H1 (cell line): ENCODE data around the gene EYA4. TPM values are rescaled to one million over a fixed set of nuclear protein-coding genes. Genes with fewer than 3 reads are reported as not detected.

Experiments used
- CTCF ChIA-PET: fragments of 300-600 bp; sonication (Branson Sonifier 250); formaldehyde crosslinking; loops from one replicate; lab custom pipeline; 2021; ENCODE audit not compliant: partially characterized antibody; lab: Charles Lee
- POLR2A ChIA-PET: fragments of 300-600 bp; sonication (Branson Sonifier 250); formaldehyde crosslinking; loops from one replicate; lab custom pipeline; 2021; ENCODE audit warnings: inconsistent platforms; ENCODE audit not compliant: partially characterized antibody; lab: Charles Lee
- DNase-seq, 2 experiments: peaks; one replicate each; pipeline versions ENCODE4 v3.0.0 to v3.0.0-alpha.2; 2010 to 2022; ENCODE audit warnings: low spot score in 2 of 2, low read depth in 1 of 2, mixed read lengths in 1 of 2
- FAIRE-seq: peaks from 2 replicates; lab custom pipeline; 2011; peaks lifted over from hg19 to GRCh38; lab: Jason Lieb, UNC
- H2AFZ ChIP-seq: 2 replicates; pipeline ENCODE4 v1.8.1; 2012; ENCODE audit warnings: low read length, inconsistent platforms
- H2AK5ac ChIP-seq: 2 replicates; pipeline ENCODE4 v1.6.1; 2013; ENCODE audit warnings: low read depth, low read length
- H2BK120ac ChIP-seq: replicated peaks from 2 replicates; pipeline ENCODE3; 2013; ENCODE audit warnings: low read depth, low read length, inconsistent platforms
- H2BK12ac ChIP-seq: 2 replicates; pipeline ENCODE4 v1.6.1; 2013; ENCODE audit warnings: low read depth, low read length
- H2BK15ac ChIP-seq: 2 replicates; pipeline ENCODE4 v1.6.1; 2013; ENCODE audit warnings: low read length
- H2BK20ac ChIP-seq: 2 replicates; pipeline ENCODE4 v1.6.1; 2013; ENCODE audit warnings: low read length
- H2BK5ac ChIP-seq: 2 replicates; pipeline ENCODE4 v1.6.1; 2013; ENCODE audit warnings: low read depth, low read length
- H3K14ac ChIP-seq: 2 replicates; pipeline ENCODE4 v1.6.1; 2013; ENCODE audit warnings: inconsistent platforms; ENCODE audit not compliant: insufficient read length
- H3K18ac ChIP-seq: 2 replicates; pipeline ENCODE4 v1.6.1; 2013; ENCODE audit warnings: low read length; ENCODE audit errors: extremely low read depth
- H3K23ac ChIP-seq: 2 replicates; pipeline ENCODE4 v1.6.1; 2013; ENCODE audit warnings: inconsistent platforms; ENCODE audit not compliant: insufficient read length
- H3K23me2 ChIP-seq: 2 replicates; pipeline ENCODE4 v1.6.1; 2013; ENCODE audit warnings: low read depth, low read length
- H3K27ac ChIP-seq: 2 replicates; pipeline ENCODE4 v1.6.1; 2011; ENCODE audit warnings: low read depth, low read length, inconsistent platforms
- H3K27me3 ChIP-seq, 4 experiments: replicated peaks in 1 of 4; 1 replicate in 1 of 4; 2 replicates in 3 of 4; pipeline versions ENCODE4 v1.6.1 to v1.8.1; 2011 to 2013; ENCODE audit warnings: low read length in 3 of 4, mild to moderate bottlenecking in 3 of 4, inconsistent platforms in 2 of 4, mixed read lengths in 2 of 4, moderate library complexity in 1 of 4; ENCODE audit not compliant: control insufficient read depth in 3 of 4, insufficient read depth in 3 of 4; ENCODE audit errors: extremely low read depth in 1 of 4
- H3K36me3 ChIP-seq, 4 experiments: 2 replicates each; pipeline versions ENCODE4 v1.6.1 to v1.8.1; 2011 to 2013; ENCODE audit warnings: mild to moderate bottlenecking in 4 of 4, low read length in 3 of 4, moderate library complexity in 2 of 4, control low read depth in 1 of 4, inconsistent platforms in 1 of 4; ENCODE audit not compliant: insufficient read depth in 4 of 4, control insufficient read depth in 2 of 4
- H3K4ac ChIP-seq: replicated peaks from 2 replicates; pipeline ENCODE3; 2013; ENCODE audit warnings: low read length, low read depth, mixed read lengths, inconsistent platforms; ENCODE audit not compliant: insufficient read length
- H3K4me1 ChIP-seq, 4 experiments: replicated peaks in 1 of 4; 1 replicate in 1 of 4; 2 replicates in 3 of 4; pipeline versions ENCODE4 v1.6.1 to v1.8.1; 2011 to 2013; ENCODE audit warnings: low read length in 3 of 4, inconsistent platforms in 2 of 4, mixed read lengths in 1 of 4; ENCODE audit not compliant: insufficient read depth in 4 of 4, control insufficient read depth in 3 of 4
- H3K4me2 ChIP-seq, 2 experiments: 2 replicates each; pipeline versions ENCODE4 v1.6.1 to v1.8.1; 2011 to 2013; ENCODE audit warnings: low read depth in 2 of 2, low read length in 2 of 2, control low read depth in 1 of 2, inconsistent platforms in 1 of 2, mild to moderate bottlenecking in 1 of 2; ENCODE audit not compliant: insufficient read depth in 1 of 2
- H3K4me3 ChIP-seq, 4 experiments: fragments of 200-600, 300-600 bp in 1 of 4; sonication (generic), shearing (Covaris generic), sonication (Bioruptor Twin) in 1 of 4; 2 replicates each; pipeline versions ENCODE4 v1.5.1 to v1.8.1; 2011 to 2016; ENCODE audit warnings: low read length in 4 of 4, low read depth in 3 of 4, control low read depth in 2 of 4, inconsistent platforms in 2 of 4, mild to moderate bottlenecking in 2 of 4, mixed read lengths in 1 of 4, moderate library complexity in 1 of 4; ENCODE audit not compliant: insufficient read depth in 2 of 4; ENCODE audit errors: extremely low read depth in 1 of 4
- H3K56ac ChIP-seq: replicated peaks from 2 replicates; pipeline ENCODE3; 2013; ENCODE audit warnings: low read depth, mild to moderate bottlenecking, mixed read lengths, low read length, inconsistent platforms; ENCODE audit not compliant: insufficient read length
- H3K79me1 ChIP-seq: 2 replicates; pipeline ENCODE4 v1.6.1; 2013; ENCODE audit warnings: low read depth, low read length, control low read depth
- H3K79me2 ChIP-seq, 2 experiments: 2 replicates each; pipeline versions ENCODE4 v1.6.1 to v1.8.1; 2012 to 2013; ENCODE audit warnings: low read length in 2 of 2, mild to moderate bottlenecking in 2 of 2, inconsistent platforms in 1 of 2; ENCODE audit not compliant: insufficient read depth in 2 of 2, control insufficient read depth in 1 of 2
- H3K9ac ChIP-seq, 4 experiments: replicated peaks in 1 of 4; 1 replicate in 1 of 4; 2 replicates in 3 of 4; pipeline versions ENCODE4 v1.6.1 to v1.8.1; 2011 to 2013; ENCODE audit warnings: low read depth in 3 of 4, low read length in 3 of 4, control low read depth in 2 of 4, mild to moderate bottlenecking in 2 of 4, moderate library complexity in 2 of 4, inconsistent platforms in 1 of 4; ENCODE audit errors: extremely low read depth in 1 of 4
- H3K9me3 ChIP-seq, 2 experiments: 2 replicates each; pipeline versions ENCODE4 v1.6.1 to v1.8.1; 2012 to 2013; ENCODE audit warnings: mild to moderate bottlenecking in 2 of 2, moderate library complexity in 2 of 2, control low read depth in 1 of 2, inconsistent platforms in 1 of 2, low read depth in 1 of 2, low read length in 1 of 2, mixed read lengths in 1 of 2; ENCODE audit not compliant: insufficient read depth in 2 of 2
- H4K20me1 ChIP-seq, 2 experiments: replicated peaks in 1 of 2; 2 replicates each; pipeline versions ENCODE3 to v1.8.1; 2011 to 2013; ENCODE audit warnings: inconsistent platforms in 2 of 2, low read length in 2 of 2, mild to moderate bottlenecking in 1 of 2; ENCODE audit not compliant: insufficient read depth in 2 of 2, control insufficient read depth in 1 of 2
- H4K5ac ChIP-seq: 2 replicates; pipeline ENCODE4 v1.6.1; 2013; ENCODE audit warnings: low read length, low read depth, mixed read lengths, inconsistent platforms; ENCODE audit not compliant: insufficient read length
- H4K8ac ChIP-seq: 2 replicates; pipeline ENCODE4 v1.8.0; 2013; ENCODE audit warnings: mild to moderate bottlenecking, moderate library complexity, low read length, inconsistent platforms; ENCODE audit not compliant: insufficient read depth; ENCODE audit errors: extremely low read depth
- H4K91ac ChIP-seq: replicated peaks from 2 replicates; pipeline ENCODE3; 2013; ENCODE audit warnings: low read length, mixed read lengths, inconsistent platforms; ENCODE audit not compliant: insufficient read length
- KDM1A ChIP-seq: fragments of 200-600, 300-600 bp; sonication (generic); IDR thresholded peaks from 2 replicates; pipeline ENCODE4 v1.7.1; 2016; ENCODE audit warnings: mild to moderate bottlenecking, low read length, borderline replicate concordance
- SIRT6 ChIP-seq: IDR thresholded peaks from one replicate; pipeline ENCODE4 v1.7.1; 2012; ENCODE audit warnings: low read length, inconsistent platforms
- WGBS, 2 experiments: shearing (Covaris generic) in 1 of 2; methylation state at CpG; one replicate each; pipeline versions ENCODE4 v1.1.6 to v1.1.7; 2013 to 2015; ENCODE audit warnings: low lambda C conversion rate in 2 of 2, mixed read lengths in 2 of 2, inconsistent platforms in 1 of 2, low coverage in 1 of 2, missing lambda C conversion rate in 1 of 2; ENCODE audit not compliant: insufficient replicate concordance in 2 of 2, insufficient coverage in 1 of 2, insufficient read length in 1 of 2; ENCODE audit errors: extremely low coverage in 1 of 2, missing lambda C conversion rate in 1 of 2; 5-methylcytosine and 5-hydroxymethylcytosine counted together
- polyA plus RNA-seq, 7 experiments: library from polyadenylated mRNA; depleted of rRNA in 3 of 7; stranded (reverse) in 5 of 7; unstranded in 2 of 7; fragments of >200 nt in 5 of 7; fragments of 200-250 nt in 2 of 7; gene quantifications; 1 replicate in 5 of 7; 2 replicates in 1 of 7; 4 replicates in 1 of 7; pipeline versions ENCODE4 v1.2.1 to v1.2.3, GENCODE V29; 2011 to 2013; ENCODE audit warnings: missing spikeins in 2 of 7, mixed read lengths in 2 of 7
- total RNA-seq: library from RNA; stranded (reverse); fragmentation: NEBNext Ultra II Directional; extraction: Animal tissue kit (Norgen Biotek cat#: 25700); gene quantifications from 2 replicates; pipeline ENCODE4 v1.2.1, GENCODE V29; 2021

EYA4 gene
- total and polyA plus RNA-seq, 2 of the 8 experiments (the other 6 are each of a cell fraction or from before 2014, with no cell fraction given) = 0.06 to 0.17 TPM

DNA sequence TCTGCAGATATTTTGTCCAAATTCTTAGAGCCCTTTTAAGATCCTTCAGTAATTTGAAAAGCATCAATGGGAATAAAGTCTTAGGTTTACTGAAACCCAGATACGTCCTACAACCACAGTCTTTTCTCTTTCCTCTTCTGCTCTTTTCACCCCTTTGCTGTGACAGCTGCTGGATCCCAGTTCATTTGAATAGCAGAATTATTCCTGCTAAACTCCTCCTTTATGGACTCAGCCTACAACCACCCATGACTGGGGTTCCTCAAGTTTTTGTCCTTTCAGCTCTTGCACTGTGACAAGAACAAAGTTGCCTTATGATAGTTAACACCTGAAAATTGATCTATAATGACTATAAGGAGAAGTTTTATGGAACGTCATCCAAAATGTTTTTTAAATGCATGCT lies 237.5 kb downstream of the EYA4 start:
- Histone ChIP-seq H3K9me3 (no peaks in the 10 kb centered on the region), H3K4me1 (no peaks in the 10 kb centered on the region), H2BK12ac (no peak overlapping the region), H3K4me2 (no peak overlapping the region), H3K79me1 (no peaks in the 10 kb centered on the region), H2BK20ac (no peak overlapping the region), H2BK120ac (no peak overlapping the region), H3K56ac (no peak overlapping the region), H3K27ac (no peak overlapping the region), H2BK5ac (no peak overlapping the region), H3K23ac (no peak overlapping the region), H4K5ac (no peak overlapping the region), H4K8ac (no peak overlapping the region), H2AFZ (no peak overlapping the region), H3K18ac (no peak overlapping the region), H2AK5ac (no peak overlapping the region), H3K36me3 (no peaks in the 10 kb centered on the region), H4K20me1 (no peaks in the 10 kb centered on the region), H3K27me3 (no peaks in the 10 kb centered on the region), H3K23me2 (no peaks in the 10 kb centered on the region), H3K14ac (no peak overlapping the region), H2BK15ac (no peak overlapping the region), H3K4me3 (no peak overlapping the region), H3K4ac (no peak overlapping the region), H4K91ac (no peak overlapping the region), H3K9ac (no peak overlapping the region), H3K79me2 (no peaks in the 10 kb centered on the region)
- FAIRE-seq = no peak
- ChIA-PET POLR2A (no interaction called here), CTCF (no interaction called here)
- no peak for DNase-seq
- WGBS, 2 experiments = 78% methylated on average over 2 of the region's 2 CpGs; no CpG with 5 or more reads in 1 of the 2 experiments
- TF ChIP-seq KDM1A (no peak), SIRT6 (no peak)
